GM19043 (cell line): ENCODE results near the gene PEPD.

Experiments
- ATAC-seq: cut with Tn5 transposase; IDR thresholded peaks from one replicate; pipeline ENCODE4 v1.9.1; 2021; ENCODE audit warnings: low read depth; ENCODE audit not compliant: unreplicated experiment

The PEPD gene

DNA sequence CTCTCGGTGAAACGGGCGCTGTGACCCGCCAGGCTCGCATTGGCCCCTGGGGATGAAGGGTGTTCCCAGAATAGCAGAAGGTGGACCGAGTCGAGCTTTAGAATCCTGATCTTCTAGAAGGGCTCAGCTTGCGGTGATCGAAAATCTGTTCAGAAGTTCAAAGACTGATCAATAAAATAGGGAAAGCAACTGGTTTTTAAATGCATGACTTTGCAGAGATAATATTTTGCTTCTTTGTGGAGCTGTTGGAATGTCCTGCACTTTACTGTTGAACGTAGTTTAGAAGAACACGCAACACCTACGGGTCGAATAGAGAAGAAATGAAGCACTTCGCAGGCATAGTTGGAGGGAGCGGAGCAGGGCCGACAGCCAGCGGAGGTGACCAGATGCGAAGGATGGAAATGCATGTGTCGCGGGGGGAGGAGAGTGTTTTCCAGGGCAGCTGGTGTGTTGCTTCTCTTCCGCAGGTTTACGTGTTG lies 147.3 kb downstream of the PEPD start:
- ATAC-seq: no peak

DNA sequence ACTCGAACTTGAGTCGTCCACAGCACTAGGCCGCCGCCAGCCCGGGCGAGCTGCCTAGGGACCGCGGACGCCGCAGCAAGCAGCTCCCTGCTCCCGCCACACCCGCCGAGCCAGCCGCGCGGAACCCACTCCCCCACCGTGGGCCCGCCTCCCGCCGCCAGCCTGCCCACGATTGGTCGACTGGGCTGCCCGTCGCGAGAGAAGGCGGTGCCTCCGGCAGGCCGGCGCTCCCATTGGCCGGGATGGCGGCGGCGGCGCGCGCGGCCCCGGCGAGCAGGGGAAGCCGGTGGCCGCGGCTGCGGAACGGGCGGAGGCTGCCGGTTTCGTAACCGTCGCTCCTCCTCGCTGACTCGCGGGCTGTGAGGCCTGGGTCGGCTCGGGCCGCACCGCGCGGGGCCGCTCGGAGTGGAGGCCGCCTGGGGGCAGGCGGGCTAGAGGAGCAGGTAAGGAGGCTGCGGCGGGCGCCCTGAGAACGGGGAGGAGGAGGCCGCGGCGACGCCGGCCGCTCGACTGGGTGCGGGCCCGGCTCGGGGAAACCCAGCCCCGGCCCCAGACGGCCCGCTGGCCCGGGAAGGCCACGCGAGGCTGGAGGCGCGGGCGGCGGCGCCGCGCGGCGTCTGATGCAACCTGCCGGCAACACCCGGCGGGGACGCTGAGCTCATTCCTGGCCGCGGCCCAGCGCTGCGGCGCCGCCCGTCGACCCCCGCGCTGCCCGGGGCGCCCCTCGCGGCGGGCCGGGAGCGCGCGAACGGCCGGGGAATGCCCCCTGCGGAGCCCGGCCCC lies 147.9 kb downstream of the PEPD start, which contains the start of gene CEBPG:
Gene CEBPG (plus strand): TSS at position 257 of the 783 bp plus-strand sequence. CDS start 5,531 bp downstream, outside the sequence.
- ATAC-seq: peak; percentile 89

DNA sequence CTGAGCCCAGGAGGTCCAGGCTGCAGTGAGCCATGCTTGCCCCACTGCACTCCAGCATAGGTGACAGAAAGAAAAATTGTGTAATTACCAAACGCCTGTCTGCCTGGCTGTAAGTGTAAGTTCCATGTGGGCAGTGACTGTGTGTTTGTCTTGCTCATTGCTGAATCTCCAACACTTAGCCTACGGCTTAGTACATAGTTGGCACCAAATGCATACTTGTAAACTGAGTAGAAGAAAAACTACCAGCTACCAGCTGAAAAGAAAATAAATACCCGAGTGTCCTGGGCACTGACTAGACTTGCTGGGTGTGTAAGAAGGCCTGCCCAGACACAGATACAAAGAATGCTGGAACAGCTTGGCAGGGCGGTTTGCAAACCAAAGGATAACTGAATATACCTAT lies 150.8 kb downstream of the PEPD start:
- no peak for ATAC-seq

DNA sequence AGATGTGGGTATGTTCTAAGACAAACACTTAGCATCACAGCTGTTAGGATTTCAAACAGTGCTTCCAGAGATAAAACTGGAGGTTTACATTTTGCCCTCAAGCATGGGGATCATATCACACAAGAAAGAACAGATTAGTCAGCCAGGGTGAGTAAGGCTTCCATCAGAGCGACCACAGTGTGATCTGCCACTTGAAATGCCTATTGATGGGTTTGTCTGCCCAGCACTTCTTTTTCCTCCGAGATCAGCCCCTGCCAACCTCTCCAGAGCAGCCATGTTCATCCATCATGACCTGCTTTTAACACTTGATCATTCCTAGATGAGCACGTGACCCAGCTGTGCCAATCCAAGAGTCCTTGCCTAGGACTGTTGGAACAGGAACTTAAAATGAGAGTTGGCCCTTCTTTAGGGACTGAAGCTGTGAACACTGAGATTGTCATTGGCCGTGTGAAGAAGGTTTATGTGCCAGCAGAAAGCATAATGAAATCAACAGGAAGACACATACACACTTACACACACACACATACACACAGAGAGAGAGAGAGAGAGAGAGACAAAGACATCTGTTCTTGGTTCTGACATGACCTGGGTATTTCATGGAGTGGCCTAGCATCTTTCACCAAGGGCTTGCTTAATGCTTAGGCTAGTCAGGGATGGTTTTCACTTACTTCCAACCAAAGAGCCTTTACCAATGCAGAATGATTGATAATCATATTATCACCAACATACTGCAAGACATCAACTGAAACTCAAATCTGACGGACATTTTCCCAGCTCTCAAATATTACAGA lies 153.3 kb downstream of the PEPD start:
- no peak for ATAC-seq

DNA sequence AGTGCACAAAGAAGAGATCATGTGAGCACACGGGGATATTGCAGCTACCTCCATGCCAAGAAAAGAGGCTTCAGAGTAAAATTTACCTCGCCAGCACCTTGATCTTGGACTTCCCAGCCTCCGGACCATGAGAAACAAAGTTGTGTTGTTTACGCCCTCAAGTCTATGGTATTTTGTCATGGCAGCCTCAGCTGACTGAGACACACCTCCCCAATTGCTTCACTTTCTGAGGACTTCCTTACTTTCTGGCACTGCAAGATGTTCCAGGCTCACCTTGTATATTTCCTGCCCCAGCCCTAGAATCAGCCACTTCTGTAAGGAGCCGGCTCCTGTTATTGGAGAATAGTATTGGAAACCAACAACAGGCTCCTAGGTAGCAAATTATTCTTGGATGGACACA lies 154.7 kb downstream of the PEPD start:
- no peak for ATAC-seq

DNA sequence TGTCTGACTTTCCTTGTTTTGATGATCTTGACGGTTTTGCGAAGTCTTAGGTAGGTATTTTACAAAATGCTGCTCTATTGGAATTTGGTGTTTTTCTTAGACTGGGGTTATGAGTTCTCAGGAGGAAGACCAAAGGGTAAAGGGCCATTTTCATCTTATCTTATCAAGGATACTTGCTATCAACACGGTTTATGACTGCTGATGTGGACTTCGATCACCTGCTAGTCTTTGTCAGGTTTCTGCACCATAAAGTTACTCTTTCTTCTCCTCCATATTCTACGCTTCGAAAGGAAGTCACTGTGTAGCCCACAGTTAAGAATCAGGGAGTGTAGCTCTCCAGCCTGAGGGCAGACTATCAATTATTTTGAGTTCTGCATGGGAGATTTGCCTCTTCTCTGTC lies 155.5 kb downstream of the PEPD start:
- ATAC-seq: no peak

DNA sequence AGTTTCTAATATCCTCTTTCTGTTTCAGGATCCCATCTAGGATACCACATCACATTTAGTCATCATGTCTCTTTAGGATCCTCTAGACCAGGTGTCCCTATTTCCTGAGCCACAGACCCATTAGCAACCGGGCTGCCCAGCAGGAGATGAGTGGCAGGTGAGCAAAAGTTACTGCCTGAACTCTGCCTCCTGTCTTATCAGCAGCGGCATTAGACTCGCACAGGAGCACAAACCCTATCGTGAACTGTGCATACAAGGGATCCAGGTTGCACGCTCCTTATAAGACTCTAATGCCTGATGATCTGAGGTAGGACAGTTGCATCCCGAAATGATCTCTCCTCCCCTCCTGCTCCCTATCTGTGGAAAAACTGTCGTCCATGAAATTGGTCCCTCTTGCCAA lies 155.9 kb downstream of the PEPD start:
- ATAC-seq: no peak

DNA sequence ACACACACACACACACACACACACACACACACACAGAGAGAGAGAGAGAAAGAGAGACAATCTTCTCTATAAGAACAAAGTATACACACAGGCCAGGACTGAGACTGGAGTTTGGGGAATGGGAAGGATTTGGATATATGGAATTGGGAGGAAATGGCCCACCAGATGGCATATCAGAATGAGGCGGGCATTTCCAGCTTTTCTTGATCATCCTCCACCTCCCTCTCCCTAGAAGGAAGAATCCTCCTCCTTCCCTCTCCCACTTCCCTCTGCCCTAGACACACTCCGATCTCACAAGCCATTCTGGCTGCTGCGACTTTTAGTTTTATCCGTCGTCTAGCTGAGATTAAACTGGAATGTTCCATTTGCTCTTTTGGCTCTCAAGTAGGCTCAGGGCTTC lies 158.1 kb downstream of the PEPD start:
- ATAC-seq: no peak

DNA sequence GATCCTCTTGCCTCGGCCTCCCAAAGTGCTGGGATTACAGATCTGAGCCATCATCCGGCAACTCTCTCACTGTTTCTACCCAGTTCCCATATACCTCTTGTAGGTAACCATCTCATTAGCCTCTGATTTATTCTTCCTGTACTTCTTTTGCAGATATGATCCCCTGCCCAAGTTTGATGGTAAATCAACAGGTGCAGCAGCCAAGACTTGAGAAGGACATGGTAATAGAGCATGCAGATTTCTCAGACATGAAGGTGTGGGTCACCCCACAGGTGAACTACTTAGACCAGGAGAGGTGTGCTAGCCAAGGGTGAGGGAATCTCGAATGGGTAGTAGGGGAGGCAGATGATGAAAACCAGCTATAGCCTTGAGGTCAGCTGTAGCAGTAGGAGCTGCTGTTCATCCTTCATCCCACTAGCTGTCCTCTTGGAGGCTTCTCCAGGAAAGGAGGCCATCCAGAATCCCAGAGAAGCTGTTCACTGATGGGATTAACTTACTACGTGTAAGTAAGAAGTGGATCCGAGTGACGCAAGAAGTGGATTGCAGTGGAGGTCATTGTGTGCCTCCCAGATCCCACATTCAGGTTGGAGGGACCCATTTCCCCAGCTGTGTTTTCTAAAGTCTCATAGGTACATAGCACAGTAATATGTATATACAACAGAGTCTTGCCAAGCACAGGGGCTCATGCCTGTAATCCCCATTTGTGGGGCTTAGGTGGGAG lies 158.9 kb downstream of the PEPD start:
- ATAC-seq: no peak

DNA sequence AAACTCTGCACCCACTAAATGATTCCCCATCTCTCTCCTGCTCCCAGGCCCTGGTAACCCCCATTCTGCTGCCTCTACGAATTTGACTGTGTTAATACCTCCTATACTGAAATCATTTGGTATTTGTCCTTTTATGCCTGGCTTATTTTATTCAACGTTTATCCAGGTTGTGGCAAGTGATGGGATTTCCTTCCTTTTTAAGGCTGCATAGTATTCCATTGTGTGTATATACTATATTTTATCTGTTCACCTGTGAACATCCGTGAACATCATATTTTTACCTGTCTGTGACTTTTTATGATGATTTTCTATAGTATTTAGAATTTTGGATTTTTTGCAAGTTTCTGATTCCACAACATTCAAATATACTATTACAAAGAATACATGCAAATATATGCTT lies 162.0 kb downstream of the PEPD start:
- ATAC-seq: no peak

DNA sequence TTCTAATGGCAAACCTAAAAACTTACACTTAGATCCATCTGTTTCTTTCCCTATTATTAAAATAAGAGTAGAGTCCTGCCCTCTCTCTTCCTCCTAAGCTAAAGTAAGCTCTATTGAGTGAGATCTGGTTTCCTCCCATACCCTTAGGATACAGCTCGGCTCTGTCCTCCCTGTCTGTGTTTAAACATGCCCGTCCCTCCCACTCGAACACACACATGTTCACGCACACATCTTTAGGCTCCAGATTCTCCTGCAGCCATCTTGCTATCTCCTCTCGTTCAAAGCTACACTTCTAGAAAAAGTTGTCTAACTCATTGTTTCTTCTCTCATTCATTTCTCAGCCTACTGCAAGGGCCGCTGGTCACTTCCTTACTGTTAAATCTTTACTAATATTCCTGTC lies 163.2 kb downstream of the PEPD start:
- no peak for ATAC-seq

DNA sequence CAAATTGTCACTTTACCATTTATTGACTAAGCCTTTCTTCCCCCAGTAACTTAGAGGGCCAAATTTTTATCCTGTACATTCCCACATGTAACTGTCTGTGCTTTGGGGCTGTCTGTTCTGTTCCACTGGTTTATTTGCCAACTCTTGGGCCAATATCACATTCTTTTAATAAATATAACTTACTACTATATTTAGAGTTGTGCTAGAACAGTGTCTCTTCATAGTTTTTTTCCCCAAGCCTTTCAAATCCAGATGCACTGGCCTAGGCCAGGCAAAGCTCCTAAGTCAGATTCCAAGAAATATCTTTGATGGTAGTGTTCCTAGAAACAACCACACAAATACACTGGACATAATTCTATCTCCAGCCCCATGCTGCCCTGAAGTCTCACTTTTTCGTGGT lies 164.0 kb downstream of the PEPD start:
- ATAC-seq: no peak

DNA sequence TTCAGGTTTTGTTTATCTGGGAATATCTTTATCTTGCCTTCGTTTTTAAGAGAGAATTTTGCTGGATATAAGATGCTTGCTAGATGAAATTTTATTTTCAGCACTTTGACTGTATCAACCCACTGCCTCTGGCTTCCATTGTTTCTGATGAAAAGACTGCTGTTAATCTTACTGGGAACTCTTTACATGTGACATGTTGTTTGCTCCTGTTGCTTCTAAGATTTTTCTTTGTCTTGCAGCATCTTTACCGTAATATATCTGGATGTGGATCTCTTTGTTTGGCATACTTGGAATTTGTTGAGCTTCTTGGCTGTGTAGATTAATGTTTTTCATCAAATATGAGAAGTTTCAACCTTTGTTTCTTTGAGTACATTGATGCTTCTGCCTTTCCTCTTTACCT lies 166.1 kb downstream of the PEPD start:
- no peak for ATAC-seq

DNA sequence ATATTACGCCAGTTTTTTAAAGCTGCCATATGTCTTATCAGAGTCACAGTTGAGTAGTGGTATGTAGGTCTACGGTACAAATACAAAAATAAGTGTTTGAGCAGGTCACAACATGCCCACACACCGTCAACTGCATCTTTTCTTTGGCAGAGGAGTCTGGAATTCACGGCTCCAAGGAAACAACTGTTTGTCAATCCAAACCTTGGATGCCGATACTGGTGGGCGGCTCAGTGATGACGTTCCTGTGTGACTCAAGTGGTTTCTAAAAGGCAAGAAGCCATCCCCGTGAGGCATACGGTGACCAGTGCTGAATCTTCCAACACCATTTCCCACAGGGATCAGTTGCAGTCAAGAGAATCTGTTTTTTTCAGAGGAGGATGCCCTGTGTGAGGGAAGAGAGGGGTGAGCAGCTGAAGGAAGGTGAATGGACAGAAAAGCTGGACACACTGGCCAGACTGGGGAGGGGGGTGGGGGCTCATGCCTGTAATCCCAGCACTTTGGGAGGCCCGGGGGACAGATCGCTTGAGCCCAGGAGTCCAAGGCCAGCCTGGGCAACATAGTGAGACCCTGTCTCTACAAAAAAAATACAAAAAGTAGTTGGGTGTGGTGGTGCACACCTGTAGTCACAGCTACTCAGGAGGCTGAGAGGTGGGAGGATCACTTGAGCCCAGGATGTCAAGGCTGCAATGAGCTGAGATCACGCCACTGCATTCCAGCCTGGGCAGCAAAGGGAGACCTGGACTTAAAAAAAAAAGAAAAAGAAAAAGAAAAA lies 170.9 kb downstream of the PEPD start:
- no peak for ATAC-seq

DNA sequence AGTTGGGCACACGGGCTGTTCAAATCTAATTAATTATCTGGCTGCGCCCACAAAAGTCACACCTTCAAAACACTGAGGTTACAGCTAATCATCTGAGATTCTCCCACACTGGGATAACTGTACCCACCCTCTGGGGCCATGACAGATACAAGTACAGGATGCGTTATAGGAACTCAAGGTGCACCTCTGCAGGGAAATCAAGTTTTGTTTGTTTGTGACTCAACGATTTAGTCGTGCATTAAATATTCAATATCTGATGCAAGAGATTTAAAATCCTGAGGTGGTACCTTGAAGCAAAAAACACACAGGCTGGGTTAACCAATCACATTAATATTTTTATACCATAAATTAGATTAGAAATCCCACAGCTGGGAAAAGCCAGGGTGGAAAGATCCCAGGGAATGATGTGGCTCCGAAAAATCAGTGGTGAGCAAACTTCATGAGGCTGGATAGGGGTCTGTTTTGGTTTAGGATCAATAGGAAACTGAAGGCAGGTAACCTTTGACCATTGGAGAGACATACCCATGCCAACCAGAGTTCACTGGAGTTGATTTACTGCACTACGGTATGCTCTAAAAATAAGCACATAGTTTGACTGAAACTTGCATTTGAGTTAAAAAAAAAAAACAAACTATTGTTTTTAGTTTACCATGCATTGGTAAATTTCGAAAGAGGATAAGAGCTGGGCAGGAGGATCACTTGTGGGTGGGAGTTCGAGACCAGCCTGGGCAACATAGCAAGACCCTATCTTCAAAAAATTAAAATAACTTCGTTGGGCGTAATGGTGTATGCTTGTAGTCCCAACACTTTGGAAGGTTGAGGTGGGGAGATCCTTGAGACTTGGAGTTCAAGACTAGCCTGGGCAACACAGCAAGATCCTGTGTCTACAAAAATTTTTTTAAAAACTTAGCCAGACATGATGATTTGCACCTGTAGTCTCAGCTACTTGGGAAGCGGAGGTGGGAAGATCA lies 172.0 kb downstream of the PEPD start:
- ATAC-seq: no peak

DNA sequence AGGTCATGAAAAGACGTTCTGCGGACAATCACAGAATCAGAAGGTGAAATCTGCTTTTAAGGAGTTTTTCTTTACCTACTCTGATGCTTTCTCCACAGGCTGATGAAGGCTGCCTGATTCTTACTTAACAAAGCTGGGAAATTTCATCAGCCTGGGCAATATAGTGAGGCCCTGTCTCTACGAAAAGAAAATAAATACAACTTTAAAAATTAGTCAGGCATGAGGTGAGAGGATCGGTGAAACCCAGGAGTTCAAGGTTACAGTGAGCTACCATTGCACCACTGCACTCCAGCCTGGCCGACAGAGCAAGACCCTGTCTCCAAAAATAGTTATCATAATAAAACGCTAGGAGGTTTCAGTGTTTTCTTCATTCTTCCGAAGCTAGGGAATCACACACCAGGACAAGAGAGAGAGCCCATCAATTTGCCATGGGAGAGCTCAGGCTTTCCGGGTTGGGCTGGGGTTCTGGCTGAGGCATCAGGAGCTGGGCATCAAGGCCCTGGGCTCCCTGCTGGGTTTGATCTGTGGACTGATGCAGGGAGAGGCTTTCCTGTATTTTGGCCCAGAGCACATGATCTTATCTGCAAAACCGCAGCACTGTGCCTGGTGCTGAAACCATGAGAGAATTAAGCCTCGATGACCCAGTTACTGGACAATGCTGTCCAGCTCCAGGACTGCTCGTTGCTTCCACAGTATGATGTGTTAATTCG lies 173.1 kb downstream of the PEPD start:
- no peak for ATAC-seq

DNA sequence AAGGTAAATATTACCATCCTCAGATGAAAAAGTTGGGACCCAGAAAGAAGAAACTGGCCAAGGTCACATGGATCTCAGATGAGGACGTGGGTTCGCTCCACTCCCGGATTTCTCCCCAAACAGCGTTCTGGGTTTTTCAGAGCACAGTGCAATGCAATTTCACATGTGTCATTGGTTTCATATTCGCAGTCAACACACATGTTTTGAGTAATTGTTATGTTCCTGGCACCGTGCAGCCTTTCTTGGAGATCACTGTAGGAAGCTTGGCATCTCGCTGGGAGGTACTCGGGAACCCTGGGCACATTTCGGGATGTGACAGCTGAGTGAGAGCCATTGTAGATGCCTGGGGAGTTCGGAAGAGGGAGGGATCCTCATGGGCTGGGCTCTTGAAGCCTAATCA lies 174.3 kb downstream of the PEPD start:
- no peak for ATAC-seq

DNA sequence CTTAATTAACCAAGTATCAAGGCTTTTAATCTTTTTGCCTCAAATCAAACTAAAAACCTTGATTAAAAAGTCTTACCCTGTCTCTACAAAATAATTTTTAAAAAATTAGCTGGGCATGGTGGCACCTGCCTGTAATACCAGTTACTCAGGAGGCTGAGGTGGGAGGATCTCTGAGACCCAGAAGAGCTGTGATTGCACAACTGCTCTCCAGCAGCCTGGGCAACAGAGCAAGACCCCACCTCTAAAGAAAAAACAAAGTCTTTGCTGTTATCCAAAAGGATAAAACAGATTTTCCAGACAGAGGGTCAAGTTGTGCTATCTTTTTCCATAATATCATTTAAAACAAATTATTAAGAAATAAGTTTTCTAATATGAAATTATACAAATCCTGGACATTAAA lies 174.9 kb downstream of the PEPD start:
- ATAC-seq: no peak

DNA sequence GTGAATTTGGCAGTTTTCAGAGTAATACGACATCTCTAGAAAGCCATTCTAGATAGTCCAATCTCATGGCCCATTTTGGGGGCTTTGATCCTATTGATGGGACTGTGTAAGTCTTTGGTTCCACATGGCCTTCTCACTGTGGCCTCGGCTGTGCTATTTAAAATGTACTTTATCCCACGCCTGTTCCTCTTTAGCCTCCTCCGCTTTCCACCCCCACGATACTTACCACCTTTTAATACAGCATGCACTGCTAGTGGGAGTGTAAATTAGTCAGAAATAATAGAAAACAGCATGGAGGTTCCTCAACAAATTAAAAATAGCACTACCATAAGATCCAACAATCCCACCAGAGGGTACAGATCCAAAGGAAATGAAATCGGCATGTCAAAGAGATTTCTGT lies 176.4 kb downstream of the PEPD start:
- ATAC-seq: no peak
